ENCODE measurements around the gene SEMA5A. TPM values are rescaled to one million over a fixed set of nuclear protein-coding genes. Genes with fewer than 3 reads are reported as not detected.

The SEMA5A gene
- total RNA-seq, 1 experiment from 2014 or later, result 22.3 TPM

DNA sequence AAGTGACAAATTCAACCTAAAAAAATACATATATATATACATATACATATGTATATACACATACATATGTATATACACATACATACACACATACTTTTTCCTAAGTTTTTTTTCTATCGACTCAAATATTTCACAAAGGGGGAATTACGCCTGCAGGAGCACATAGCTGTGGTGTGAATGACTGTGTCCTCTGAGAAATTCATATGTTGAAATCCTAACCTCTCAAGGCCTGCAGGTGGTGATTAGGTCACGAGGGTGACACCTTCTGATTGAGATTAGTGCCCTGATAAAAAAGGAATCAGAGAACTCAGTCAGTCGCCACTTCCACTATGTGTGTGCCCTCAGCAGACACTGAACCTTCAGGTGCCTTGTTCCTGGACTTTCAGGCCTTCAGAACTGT, 248.7 kb downstream of the SEMA5A start:
- H3K36me3 ChIP-seq, result peaks cover 2% of the 10 kb centered on the region; the same call in 1 of the 2 replicates
- no peaks in the 10 kb centered on the region for H3K27me3 ChIP-seq
- no peak for DNase-seq
- no peaks in the 10 kb centered on the region for H3K9me3 ChIP-seq
- no peak overlapping the region for H3K4me3 ChIP-seq

- Histone ChIP-seq H3K9me3 (no peaks in the 10 kb centered on the region), H3K36me3 (peaks cover 2% of the 10 kb centered on the region; the same call in 1 of the 2 replicates), H3K27me3 (no peaks in the 10 kb centered on the region), H3K4me3 (no peak overlapping the region)
- no peak for DNase-seq
Observed at GRCh38 chr5:9295466-9295801, 250.4 kb downstream of the SEMA5A start.

DNA sequence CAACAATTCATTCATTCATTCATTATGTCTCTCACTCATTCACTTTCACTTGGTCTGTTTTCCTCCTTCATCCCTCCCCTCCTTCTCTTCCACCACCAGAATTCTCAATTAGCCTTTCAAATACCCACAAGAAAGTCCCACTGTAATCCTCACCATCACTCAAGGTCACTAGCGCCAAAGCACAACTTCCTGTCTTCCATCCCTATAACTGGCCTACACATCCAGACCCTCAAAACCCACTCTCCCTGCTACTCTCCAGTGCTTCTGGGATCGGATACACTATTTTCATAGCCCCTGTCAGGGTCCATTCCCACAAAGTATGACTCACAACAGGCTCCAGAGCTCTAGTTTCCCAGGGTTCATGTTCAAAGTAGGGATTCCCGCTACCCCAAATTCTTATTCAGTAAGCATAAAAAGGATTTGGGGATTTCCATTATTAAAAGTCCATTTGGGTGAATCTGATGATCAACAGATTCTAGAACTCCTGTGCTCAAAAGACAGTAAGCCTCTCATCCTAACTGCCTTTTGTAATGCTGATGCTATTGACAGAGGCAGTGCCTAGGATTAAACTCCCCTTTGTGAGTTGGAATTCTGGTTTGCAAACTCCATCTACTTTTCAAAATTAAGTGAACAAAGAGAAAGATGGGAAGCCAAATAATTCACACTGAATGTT, 250.9 kb downstream of the SEMA5A start:
- DNase-seq, result no peak
- no peaks in the 10 kb centered on the region for H3K27me3 ChIP-seq
- peaks cover 2% of the 10 kb centered on the region; the same call in 1 of the 2 replicates for H3K36me3 ChIP-seq
- H3K9me3 ChIP-seq, result no peaks in the 10 kb centered on the region
- H3K4me3 ChIP-seq, result no peak overlapping the region

DNA sequence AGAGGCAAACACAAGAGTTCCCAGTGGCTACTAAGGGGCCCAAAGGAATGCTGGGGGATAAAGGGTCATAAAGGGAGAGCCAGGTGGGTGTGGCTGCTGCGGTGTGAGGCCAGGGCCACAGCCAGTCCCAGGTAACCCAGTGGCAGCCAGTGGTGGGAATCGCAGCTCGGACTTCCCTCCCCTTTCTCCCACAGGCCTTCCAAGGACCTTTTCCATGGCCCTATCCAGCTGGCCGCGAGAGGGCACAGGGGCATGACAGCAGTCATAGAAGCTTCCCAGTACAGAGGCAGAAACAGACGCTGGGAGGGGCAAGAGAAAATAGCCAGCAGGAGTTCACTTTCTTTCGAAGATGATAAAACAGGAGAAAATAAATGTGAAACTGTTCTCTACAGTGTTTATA, 257.6 kb downstream of the SEMA5A start:
- Histone ChIP-seq H3K4me3 (no peak overlapping the region), H3K9me3 (no peaks in the 10 kb centered on the region), H3K36me3 (no peaks in the 10 kb centered on the region), H3K27me3 (no peaks in the 10 kb centered on the region)
- no peak for DNase-seq

GRCh38 chr5:9284781-9285307, 261.0 kb downstream of the SEMA5A start:
- DNase-seq, result no peak
- Histone ChIP-seq H3K27me3 (no peaks in the 10 kb centered on the region), H3K9me3 (no peaks in the 10 kb centered on the region), H3K4me3 (no peak overlapping the region), H3K36me3 (no peaks in the 10 kb centered on the region; the same call in 1 of the 2 replicates)

DNA sequence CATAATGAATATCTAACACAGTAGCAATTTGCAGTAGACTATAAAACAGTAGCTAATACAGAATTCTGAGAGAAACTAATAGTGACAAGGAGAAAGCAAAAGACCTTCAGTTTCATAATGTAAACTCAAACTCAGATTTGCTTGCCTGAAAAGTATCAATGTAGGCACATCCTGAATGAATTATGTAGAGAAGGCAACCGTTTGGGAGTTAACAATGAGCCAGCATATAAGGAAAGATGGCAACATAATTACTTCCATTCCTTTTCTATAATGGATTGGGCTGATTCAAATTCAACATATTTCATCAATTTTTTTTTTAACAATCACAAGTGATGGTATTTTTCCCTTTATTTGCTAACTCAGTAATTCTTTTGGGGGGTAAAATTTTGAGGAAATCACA, 261.6 kb downstream of the SEMA5A start:
- DNase-seq, result no peak
- Histone ChIP-seq H3K36me3 (peaks cover 5% of the 10 kb centered on the region; the same call in 1 of the 2 replicates), H3K4me3 (no peak overlapping the region), H3K9me3 (no peaks in the 10 kb centered on the region), H3K27me3 (no peaks in the 10 kb centered on the region)

DNA sequence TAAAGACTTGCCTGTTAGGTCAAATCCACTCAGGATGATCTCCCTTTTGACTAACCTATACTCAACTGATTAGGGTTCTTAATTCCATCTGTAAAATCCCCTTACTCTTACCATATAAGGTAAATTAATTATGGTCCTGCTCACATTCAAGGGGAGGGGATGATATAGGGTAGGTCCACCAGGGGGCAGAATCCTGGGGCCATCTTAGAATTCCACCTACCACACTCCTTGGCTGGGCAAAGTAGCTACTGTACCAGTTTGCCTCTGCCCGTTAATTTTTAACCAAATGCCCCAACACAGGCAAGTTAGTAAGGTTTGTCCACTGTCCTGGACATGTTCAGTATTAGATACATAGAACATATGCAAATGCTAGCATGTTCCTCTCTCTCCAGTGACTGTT, 262.4 kb downstream of the SEMA5A start:
- no peaks in the 10 kb centered on the region for H3K27me3 ChIP-seq
- DNase-seq, result no peak
- H3K4me3 ChIP-seq, result no peak overlapping the region
- peaks cover 5% of the 10 kb centered on the region; the same call in 1 of the 2 replicates for H3K36me3 ChIP-seq
- peaks cover 2% of the 10 kb centered on the region; the same call in 1 of the 2 replicates for H3K9me3 ChIP-seq

DNA sequence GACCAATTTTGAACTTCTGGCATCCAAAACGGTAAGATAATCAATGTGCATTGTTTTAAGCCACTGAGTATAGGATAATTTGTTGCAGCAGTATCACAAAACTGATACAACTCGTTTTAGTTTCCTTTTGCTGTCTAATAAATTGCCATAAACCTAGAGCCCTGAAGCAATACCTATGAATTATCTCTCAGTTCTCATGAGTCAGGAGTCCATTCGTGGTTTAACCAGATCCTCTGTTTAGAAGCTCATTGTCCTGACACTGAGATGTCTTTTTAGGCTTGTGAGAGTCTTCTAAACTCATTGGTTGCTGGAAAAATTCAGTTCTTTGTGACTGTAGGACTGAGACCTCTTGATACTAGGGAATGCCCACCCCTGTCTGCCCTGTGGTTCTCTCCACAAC, 262.9 kb downstream of the SEMA5A start:
- DNase-seq, result no peak
- Histone ChIP-seq H3K27me3 (no peaks in the 10 kb centered on the region), H3K9me3 (peaks cover 7% of the 10 kb centered on the region; the same call in 1 of the 2 replicates), H3K4me3 (no peak overlapping the region), H3K36me3 (peaks cover 5% of the 10 kb centered on the region; the same call in 1 of the 2 replicates)

DNA sequence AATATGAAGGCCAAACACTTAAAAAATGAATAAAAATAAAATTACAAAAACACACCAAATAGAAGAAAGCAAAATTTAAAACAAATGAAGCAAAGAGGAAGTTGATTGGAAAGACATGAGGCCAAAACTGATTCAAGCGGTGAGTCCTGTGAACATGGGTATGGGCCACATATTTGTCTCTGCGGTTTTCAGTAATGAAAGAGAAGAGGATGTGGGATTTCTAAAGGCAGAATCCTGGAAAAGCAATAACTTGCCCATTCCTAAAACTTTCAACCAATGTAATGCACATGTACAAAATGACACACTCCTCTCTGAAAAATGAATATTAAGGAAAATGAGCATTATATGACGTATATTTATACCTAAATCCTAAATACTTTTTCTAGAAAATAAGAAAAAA, 263.7 kb downstream of the SEMA5A start:
- peaks cover 7% of the 10 kb centered on the region; the same call in 1 of the 2 replicates for H3K9me3 ChIP-seq
- no peaks in the 10 kb centered on the region for H3K27me3 ChIP-seq
- DNase-seq, result no peak
- H3K4me3 ChIP-seq, result no peak overlapping the region
- H3K36me3 ChIP-seq, result peaks cover 5% of the 10 kb centered on the region; the same call in 1 of the 2 replicates

- Histone ChIP-seq H3K4me3 (no peak overlapping the region), H3K27me3 (no peaks in the 10 kb centered on the region), H3K9me3 (peaks cover 7% of the 10 kb centered on the region), H3K36me3 (peaks cover 5% of the 10 kb centered on the region; the same call in 1 of the 2 replicates)
- DNase-seq, result no peak
Observed at GRCh38 chr5:9279774-9280173, 266.1 kb downstream of the SEMA5A start.

- Histone ChIP-seq H3K4me3 (no peak overlapping the region), H3K27me3 (no peaks in the 10 kb centered on the region), H3K36me3 (peaks cover 5% of the 10 kb centered on the region; the same call in 1 of the 2 replicates), H3K9me3 (peaks cover 13% of the 10 kb centered on the region)
- DNase-seq, result no peak
Observed at GRCh38 chr5:9278921-9279603, 266.8 kb downstream of the SEMA5A start.

DNA sequence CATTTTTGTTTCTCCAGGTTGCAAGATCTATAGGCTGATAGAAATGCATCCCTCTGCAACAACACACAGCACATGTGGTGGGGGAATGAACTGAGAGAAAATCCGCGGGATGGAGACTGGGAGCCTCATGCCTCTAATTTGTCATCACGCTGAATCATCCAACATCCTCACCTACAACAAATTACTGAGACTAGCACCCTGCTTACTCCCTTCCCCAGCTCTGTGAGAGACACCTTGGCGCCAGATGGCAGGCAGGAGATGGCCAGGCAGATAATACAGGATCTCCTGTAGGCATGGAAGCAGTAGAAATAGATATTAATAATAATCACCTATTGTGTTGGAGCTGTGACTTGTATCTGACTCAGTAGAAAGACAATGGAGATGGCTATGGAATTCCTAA, 276.9 kb downstream of the SEMA5A start:
- Histone ChIP-seq H3K4me3 (no peak overlapping the region), H3K27me3 (no peaks in the 10 kb centered on the region), H3K36me3 (no peaks in the 10 kb centered on the region), H3K9me3 (peaks cover 6% of the 10 kb centered on the region)
- DNase-seq, result no peak

GRCh38 chr5:9268226-9268625, 277.6 kb downstream of the SEMA5A start:
- no peak for DNase-seq
- Histone ChIP-seq H3K9me3 (no peaks in the 10 kb centered on the region; the same call in 1 of the 2 replicates), H3K4me3 (no peak overlapping the region), H3K36me3 (no peaks in the 10 kb centered on the region), H3K27me3 (no peaks in the 10 kb centered on the region)

DNA sequence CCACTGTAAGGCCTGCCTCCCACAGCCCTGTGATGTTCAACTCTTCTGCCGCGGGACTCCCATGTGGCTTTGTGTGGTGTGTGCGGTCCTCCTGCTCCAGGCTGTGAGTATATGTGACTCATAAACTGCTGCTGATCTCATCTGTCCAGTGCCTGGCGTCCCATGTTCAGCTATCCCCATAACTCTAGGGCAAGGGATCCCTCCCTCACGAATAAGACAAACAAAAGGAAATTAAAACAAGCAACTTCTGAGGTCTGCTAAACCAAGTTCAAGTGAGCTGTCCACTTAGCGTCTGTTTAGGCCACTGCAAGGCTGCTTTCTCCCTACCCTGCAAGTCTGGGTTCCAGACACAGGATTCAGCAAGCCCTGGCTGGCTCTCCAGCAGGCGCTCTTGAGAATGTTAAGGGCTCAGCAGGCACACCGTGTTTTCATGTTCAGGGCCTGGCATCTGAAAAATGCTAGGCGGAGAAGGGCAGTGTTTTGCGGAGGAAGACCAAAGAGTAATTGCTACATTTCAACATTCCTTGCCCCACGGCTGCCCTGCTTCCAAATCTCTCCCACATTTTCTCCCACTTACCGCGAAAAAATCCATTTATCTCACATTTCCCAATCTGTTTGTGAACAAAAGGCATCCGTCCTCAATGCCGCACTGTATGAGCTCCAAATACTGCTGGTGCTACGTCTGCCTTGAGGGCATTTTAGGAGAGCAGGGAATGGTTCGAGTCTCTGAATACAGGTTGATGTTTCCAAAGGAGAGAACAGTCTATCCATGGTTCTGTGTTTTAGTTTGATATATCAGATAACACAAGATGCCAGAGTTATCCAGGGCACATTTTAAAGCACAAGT, 280.2 kb downstream of the SEMA5A start:
- DNase-seq, result peak; percentile 88
- no peaks in the 10 kb centered on the region for H3K36me3 ChIP-seq
- H3K9me3 ChIP-seq, result no peaks in the 10 kb centered on the region; the same call in 1 of the 2 replicates
- no peak overlapping the region for H3K4me3 ChIP-seq
- H3K27me3 ChIP-seq, result no peaks in the 10 kb centered on the region

DNA sequence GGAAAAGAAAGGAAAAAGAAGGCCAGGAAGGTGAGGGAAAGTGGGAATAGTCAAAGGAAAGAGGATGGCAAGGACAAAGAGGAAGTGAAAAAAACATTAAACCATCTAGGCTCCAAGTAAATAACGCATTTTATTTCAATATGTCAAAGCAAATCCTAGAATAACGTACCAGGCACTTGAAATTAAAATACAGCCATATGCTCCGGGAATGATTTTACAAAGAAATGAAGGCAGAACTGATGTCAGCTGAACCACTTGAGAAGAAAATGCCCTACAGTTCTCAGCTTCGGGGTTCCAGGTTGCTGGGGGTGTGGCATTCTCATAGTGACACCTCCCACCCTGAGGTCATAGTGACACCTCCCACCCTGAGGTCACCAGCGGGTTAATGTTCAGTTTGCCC, 281.6 kb downstream of the SEMA5A start:
- no peak overlapping the region for H3K4me3 ChIP-seq
- no peak for DNase-seq
- no peaks in the 10 kb centered on the region for H3K27me3 ChIP-seq
- H3K9me3 ChIP-seq, result no peaks in the 10 kb centered on the region; the same call in 1 of the 2 replicates
- no peaks in the 10 kb centered on the region; the same call in 1 of the 2 replicates for H3K36me3 ChIP-seq

GRCh38 chr5:9263656-9264055, 282.2 kb downstream of the SEMA5A start:
- H3K9me3 ChIP-seq, result no peaks in the 10 kb centered on the region; the same call in 1 of the 2 replicates
- no peak for DNase-seq
- no peak overlapping the region for H3K4me3 ChIP-seq
- H3K36me3 ChIP-seq, result peaks cover 2% of the 10 kb centered on the region; the same call in 1 of the 2 replicates
- no peaks in the 10 kb centered on the region for H3K27me3 ChIP-seq
